BE2C (cell line): ENCODE data around the gene ATF5.

Experiments
- DNase-seq: peaks from one replicate; pipeline ENCODE4 v3.0.0-alpha.2; 2020
- H3K27me3 ChIP-seq: fragments of 250-450 bp; sonication (Bioruptor Pico); 2 replicates; pipeline ENCODE4 v1.5.1; 2020; ENCODE audit warnings: mild to moderate bottlenecking
- H3K36me3 ChIP-seq: fragments of 250-450 bp; sonication (Bioruptor Pico); 2 replicates; pipeline ENCODE4 v1.5.1; 2020; ENCODE audit warnings: mild to moderate bottlenecking
- H3K4me1 ChIP-seq: fragments of 250-450 bp; sonication (Bioruptor Pico); 2 replicates; pipeline ENCODE4 v1.5.1; 2020
- H3K4me3 ChIP-seq: 2 replicates; pipeline ENCODE4 v1.5.1; 2011; ENCODE audit warnings: low read depth, low read length
- H3K9me3 ChIP-seq: fragments of 250-450 bp; sonication (Bioruptor Pico); 2 replicates; pipeline ENCODE4 v1.5.1; 2020
- TF ChIP-seq, protein P1 (sequence below): IDR thresholded peaks from 2 replicates; pipeline ENCODE4 v1.5.1; 2012; ENCODE audit warnings: mild to moderate bottlenecking, low read depth, low read length

The ATF5 gene

DNA sequence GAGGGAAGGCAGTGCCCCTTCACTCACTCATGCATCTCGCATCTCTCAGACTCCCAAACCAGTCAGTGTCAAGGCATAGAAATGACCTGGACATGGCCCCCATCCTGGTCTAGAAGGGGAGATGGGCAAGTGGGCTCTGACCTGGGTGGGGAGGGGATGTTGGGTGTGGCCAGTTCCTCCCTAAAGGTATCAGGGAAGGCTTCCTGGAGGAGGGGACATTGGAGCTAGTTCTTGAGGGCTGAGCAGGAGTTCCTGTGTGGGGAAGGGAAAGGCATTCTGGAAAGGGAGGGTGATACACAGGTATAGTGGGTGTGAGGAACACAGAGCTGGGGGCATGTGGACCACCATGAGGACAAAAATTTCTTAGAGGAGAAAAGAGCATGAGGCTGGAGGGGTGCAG lies 36.3 kb upstream of the ATF5 start:
- TF ChIP-seq, protein P1, sequence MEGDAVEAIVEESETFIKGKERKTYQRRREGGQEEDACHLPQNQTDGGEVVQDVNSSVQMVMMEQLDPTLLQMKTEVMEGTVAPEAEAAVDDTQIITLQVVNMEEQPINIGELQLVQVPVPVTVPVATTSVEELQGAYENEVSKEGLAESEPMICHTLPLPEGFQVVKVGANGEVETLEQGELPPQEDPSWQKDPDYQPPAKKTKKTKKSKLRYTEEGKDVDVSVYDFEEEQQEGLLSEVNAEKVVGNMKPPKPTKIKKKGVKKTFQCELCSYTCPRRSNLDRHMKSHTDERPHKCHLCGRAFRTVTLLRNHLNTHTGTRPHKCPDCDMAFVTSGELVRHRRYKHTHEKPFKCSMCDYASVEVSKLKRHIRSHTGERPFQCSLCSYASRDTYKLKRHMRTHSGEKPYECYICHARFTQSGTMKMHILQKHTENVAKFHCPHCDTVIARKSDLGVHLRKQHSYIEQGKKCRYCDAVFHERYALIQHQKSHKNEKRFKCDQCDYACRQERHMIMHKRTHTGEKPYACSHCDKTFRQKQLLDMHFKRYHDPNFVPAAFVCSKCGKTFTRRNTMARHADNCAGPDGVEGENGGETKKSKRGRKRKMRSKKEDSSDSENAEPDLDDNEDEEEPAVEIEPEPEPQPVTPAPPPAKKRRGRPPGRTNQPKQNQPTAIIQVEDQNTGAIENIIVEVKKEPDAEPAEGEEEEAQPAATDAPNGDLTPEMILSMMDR, result no peak
- Histone ChIP-seq H3K27me3 (no peaks in the 10 kb centered on the region), H3K4me3 (no peak overlapping the region), H3K9me3 (no peaks in the 10 kb centered on the region), H3K4me1 (peaks cover 6% of the 10 kb centered on the region; the same call in 1 of the 2 replicates), H3K36me3 (no peaks in the 10 kb centered on the region)
- DNase-seq, result no peak

DNA sequence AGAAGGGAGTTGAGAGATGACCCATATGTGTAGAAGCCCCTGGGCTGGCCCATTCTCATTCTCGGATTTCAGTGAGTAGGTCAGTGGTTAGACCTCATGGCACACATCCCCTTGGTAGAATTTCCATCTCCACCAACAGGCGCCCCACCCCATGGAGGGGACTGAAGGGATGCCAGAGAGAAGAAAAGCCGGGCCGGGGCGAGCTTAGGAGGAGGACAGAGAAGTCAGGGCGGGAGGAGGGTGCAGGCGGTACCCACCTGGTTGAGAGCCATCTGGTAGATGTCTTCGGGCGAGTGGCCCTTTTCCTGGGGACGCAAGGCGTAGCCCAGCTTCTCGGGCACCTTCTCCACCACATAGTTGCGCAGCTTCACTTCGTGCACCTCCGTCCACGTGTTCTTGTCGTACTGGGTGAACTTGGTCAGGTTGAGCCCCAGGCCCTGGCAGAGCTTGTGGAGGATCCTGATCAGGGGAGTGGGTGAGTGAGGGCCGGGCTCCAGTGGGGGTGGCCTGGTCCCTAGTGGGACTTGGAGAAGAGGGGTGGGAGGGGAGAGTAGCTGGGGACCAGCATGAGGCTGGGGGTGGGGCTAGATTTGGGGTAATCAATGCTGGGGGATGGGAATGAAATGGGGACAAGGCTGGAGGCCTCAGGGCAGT lies 34.9 kb upstream of the ATF5 start:
- no peaks in the 10 kb centered on the region for H3K9me3 ChIP-seq
- no peak for DNase-seq
- H3K27me3 ChIP-seq, result no peaks in the 10 kb centered on the region
- no peaks in the 10 kb centered on the region for H3K36me3 ChIP-seq
- no peak overlapping the region for H3K4me3 ChIP-seq
- H3K4me1 ChIP-seq, result peaks cover 6% of the 10 kb centered on the region; the same call in 1 of the 2 replicates
- TF ChIP-seq, protein P1, result no peak

DNA sequence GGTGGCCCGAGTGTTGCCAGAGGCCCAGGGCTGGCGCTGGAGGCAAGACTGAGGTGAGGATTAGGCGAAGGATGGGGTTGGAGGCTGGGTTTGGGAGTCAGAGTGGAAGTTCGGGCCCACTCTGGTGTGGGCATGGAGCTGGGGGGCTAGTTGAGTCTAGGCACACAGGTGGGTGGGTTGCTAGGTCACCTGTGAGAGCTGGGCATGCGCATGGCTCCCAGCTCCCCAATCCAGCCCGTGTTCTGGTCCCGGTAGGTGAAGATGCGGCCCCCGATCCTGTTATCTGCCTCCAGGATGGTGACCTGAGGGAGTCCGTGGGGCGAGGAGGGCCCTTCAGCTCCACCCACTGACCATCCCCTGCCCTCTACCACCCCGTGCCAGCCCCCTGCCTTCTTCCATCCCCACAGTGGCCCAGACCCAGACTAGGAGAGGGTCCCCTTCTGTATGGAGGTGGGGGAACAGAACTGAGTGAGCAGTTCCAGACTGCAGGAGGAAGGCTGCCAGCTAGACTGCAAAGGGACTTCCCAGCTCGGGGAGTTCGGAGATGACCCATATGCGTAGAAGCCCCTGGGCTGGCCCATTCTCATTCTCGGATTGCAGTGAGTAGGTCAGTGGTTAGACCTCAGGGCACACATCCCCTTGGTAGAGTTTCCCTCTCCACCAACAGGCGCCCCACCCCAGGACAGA lies 34.0 kb upstream of the ATF5 start:
- DNase-seq, result no peak
- no peaks in the 10 kb centered on the region for H3K9me3 ChIP-seq
- no peak overlapping the region for H3K4me3 ChIP-seq
- TF ChIP-seq, protein P1, result no peak
- peaks cover 6% of the 10 kb centered on the region; the same call in 1 of the 2 replicates for H3K4me1 ChIP-seq
- no peaks in the 10 kb centered on the region for H3K27me3 ChIP-seq
- H3K36me3 ChIP-seq, result no peaks in the 10 kb centered on the region

DNA sequence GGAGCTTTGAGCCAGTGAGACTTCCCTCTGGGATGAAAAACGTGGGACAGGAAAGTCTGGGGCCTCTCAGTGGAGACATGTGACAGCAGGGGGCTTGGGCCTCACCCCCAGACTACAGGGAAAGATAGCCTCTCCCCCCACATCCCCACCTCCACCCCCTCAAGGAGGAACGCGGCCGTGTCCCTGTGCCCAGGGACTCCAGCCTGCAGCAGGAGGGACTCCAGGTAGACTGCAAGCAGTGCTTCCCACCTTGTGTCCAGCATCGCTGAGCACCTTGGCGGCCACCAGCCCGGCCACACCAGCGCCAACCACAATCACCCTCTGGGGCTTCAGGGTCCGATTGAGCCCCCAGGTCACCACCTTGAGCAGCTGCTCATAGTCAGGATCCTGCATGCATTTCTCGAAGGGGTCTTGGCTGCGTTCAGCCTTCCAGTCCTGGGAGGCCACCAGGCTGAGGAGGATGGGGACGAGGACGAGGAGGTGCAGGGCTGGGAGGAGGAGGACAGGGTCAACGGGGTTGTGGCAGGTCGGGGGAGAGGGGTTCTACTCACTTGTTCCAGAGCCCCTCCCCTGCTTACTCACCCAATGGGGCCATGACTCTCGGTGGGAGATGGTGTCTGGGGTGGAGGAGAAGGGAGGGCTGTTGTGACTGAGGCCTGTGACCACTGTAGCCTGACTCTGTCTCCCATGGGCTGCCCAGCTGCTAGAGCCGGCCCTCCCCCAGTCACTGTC lies 33.3 kb upstream of the ATF5 start:
- H3K4me1 ChIP-seq, result peaks cover 6% of the 10 kb centered on the region; the same call in 1 of the 2 replicates
- no peaks in the 10 kb centered on the region for H3K27me3 ChIP-seq
- H3K36me3 ChIP-seq, result no peaks in the 10 kb centered on the region
- DNase-seq, result no peak
- H3K4me3 ChIP-seq, result no peak overlapping the region
- no peaks in the 10 kb centered on the region for H3K9me3 ChIP-seq
- TF ChIP-seq, protein P1, result no peak

DNA sequence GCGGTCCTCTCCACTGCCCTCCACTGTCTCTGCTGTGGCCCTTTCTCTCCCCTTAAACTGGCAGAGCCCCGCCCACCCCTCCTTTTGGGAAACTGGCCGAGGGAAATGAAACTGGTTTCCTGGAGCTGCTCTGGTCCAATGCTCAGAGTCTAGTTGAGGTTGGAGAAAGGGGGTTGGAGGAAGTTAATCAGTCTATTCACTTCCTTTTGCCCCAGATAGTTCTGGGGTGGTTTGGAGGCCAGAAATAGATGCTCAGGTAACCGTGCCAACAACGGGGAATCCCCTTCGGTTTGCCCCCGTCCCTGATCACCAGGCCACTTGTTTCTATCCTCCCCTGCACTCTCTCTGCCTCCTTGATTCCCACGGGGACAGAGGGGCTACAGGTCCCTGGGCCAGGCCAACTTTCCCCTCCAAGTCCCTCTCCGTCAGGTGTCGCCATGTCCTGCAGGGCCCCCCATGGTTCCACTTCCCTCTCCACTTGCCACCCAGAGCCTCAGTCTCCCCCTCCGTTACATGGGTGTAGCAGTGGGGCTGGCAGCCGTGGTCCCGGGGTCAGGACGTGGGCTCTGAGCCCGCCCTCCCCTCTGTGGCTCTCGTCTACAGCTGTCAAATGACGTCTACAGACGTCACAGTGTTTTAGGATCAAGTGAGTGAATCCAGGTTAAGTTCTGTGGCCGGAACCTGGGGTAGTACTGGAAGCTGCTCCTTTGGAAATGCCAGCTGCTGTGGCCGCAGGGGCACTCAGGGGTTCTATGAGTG lies 32.0 kb upstream of the ATF5 start, which contains the start of gene IL4I1:
Gene IL4I1, minus strand, starts transcription at position 25 of the 759 bp plus-strand sequence. CDS start 727 bp downstream, outside the sequence.
- no peaks in the 10 kb centered on the region for H3K9me3 ChIP-seq
- no peak for DNase-seq
- H3K4me3 ChIP-seq, result no peak within 1 kb of the TSS
- no peaks in the 10 kb centered on the region for H3K36me3 ChIP-seq
- TF ChIP-seq, protein P1, result no peak
- no peaks in the 10 kb centered on the region for H3K4me1 ChIP-seq
- H3K27me3 ChIP-seq, result no peaks in the 10 kb centered on the region
